Activated T-helper 17 cell treated with anti-CD3 and anti-CD28 coated beads, Interleukin-2, amount 50 U/mL, for 72 hours (primary cell): ENCODE measurements around the gene NOTCH1. TPM values are rescaled to one million over a fixed set of nuclear protein-coding genes. Genes with fewer than 3 reads are reported as not detected.

Source experiments
- ATAC-seq: fragments of 150-1000 bp; cut with Tn5 transposase; replicated peaks from 2 replicates; pipeline ENCODE4 v1.10.0; 2021; ENCODE audit warnings: mild to moderate bottlenecking, moderate library complexity
- H3K27ac Mint-ChIP-seq: one replicate; pipeline ENCODE4 v1.8.0; 2022; ENCODE audit warnings: mixed read lengths
- H3K27me3 Mint-ChIP-seq: one replicate; pipeline ENCODE4 v1.8.0; 2022; ENCODE audit warnings: mixed read lengths
- H3K36me3 Mint-ChIP-seq: one replicate; pipeline ENCODE4 v1.8.0; 2022; ENCODE audit warnings: low read depth, mild to moderate bottlenecking, mixed read lengths
- H3K4me1 Mint-ChIP-seq: one replicate; pipeline ENCODE4 v1.8.0; 2022; ENCODE audit warnings: mixed read lengths
- H3K4me3 Mint-ChIP-seq: one replicate; pipeline ENCODE4 v1.8.0; 2022; ENCODE audit warnings: mild to moderate bottlenecking, mixed read lengths
- H3K9me3 Mint-ChIP-seq: one replicate; pipeline ENCODE4 v1.8.0; 2022; ENCODE audit warnings: mixed read lengths
- total RNA-seq, 2 donors: library from RNA; stranded (reverse); gene quantifications; one replicate each; pipeline ENCODE4 v1.2.3, GENCODE V29; 2022

NOTCH1 gene
- total RNA-seq, 2 donors from 2014 or later, result 63.8 to 65.9 TPM

- no peaks in the 10 kb centered on the region for H3K27me3 Mint-ChIP-seq
- H3K27ac Mint-ChIP-seq, result no peak overlapping the region
- ATAC-seq, result no peak
- H3K36me3 Mint-ChIP-seq, result no peaks in the 10 kb centered on the region
- H3K4me1 Mint-ChIP-seq, result peaks cover 12% of the 10 kb centered on the region
- H3K4me3 Mint-ChIP-seq, result no peak overlapping the region
- H3K9me3 Mint-ChIP-seq, result peaks cover 3% of the 10 kb centered on the region
Measured at GRCh38 chr9:136571531-136571930, 25.7 kb upstream of the NOTCH1 start.

GRCh38 chr9:136570916-136571315 lies 25.1 kb upstream of the NOTCH1 start:
- no peak overlapping the region for H3K4me3 Mint-ChIP-seq
- no peaks in the 10 kb centered on the region for H3K36me3 Mint-ChIP-seq
- no peak for ATAC-seq
- H3K9me3 Mint-ChIP-seq, result peaks cover 3% of the 10 kb centered on the region
- H3K27me3 Mint-ChIP-seq, result no peaks in the 10 kb centered on the region
- H3K27ac Mint-ChIP-seq, result no peak overlapping the region
- peaks cover 7% of the 10 kb centered on the region for H3K4me1 Mint-ChIP-seq

- H3K4me3 Mint-ChIP-seq, result no peak overlapping the region
- no peak overlapping the region for H3K27ac Mint-ChIP-seq
- peaks cover 7% of the 10 kb centered on the region for H3K4me1 Mint-ChIP-seq
Measured at GRCh38 chr9:136570191-136570845, 24.5 kb upstream of the NOTCH1 start.

GRCh38 chr9:136569526-136570148 lies 23.8 kb upstream of the NOTCH1 start:
- peaks cover 7% of the 10 kb centered on the region for H3K4me1 Mint-ChIP-seq
- no peak for ATAC-seq
- H3K27ac Mint-ChIP-seq, result no peak overlapping the region
- H3K36me3 Mint-ChIP-seq, result no peaks in the 10 kb centered on the region
- peaks cover 3% of the 10 kb centered on the region for H3K9me3 Mint-ChIP-seq
- no peak overlapping the region for H3K4me3 Mint-ChIP-seq
- H3K27me3 Mint-ChIP-seq, result no peaks in the 10 kb centered on the region

More at GRCh38 chr9:136570191-136570845, 24.5 kb upstream of the NOTCH1 start:
- Mint-ChIP-seq H3K27me3 (no peaks in the 10 kb centered on the region), H3K9me3 (peaks cover 3% of the 10 kb centered on the region), H3K36me3 (no peaks in the 10 kb centered on the region)
- no peak for ATAC-seq

- Mint-ChIP-seq H3K4me3 (no peak overlapping the region), H3K4me1 (peaks cover 7% of the 10 kb centered on the region), H3K9me3 (peaks cover 3% of the 10 kb centered on the region), H3K27ac (no peak overlapping the region), H3K36me3 (no peaks in the 10 kb centered on the region), H3K27me3 (no peaks in the 10 kb centered on the region)
- no peak for ATAC-seq
Measured at GRCh38 chr9:136568288-136569081, 22.6 kb upstream of the NOTCH1 start.

GRCh38 chr9:136567651-136568287 lies 21.9 kb upstream of the NOTCH1 start:
- Mint-ChIP-seq H3K36me3 (no peaks in the 10 kb centered on the region), H3K9me3 (peaks cover 3% of the 10 kb centered on the region), H3K27me3 (no peaks in the 10 kb centered on the region), H3K4me1 (peaks cover 7% of the 10 kb centered on the region), H3K27ac (no peak overlapping the region), H3K4me3 (no peak overlapping the region)
- no peak for ATAC-seq

- H3K4me1 Mint-ChIP-seq, result peaks cover 7% of the 10 kb centered on the region
- H3K9me3 Mint-ChIP-seq, result peaks cover 3% of the 10 kb centered on the region
- no peak overlapping the region for H3K27ac Mint-ChIP-seq
- no peak for ATAC-seq
- H3K36me3 Mint-ChIP-seq, result no peaks in the 10 kb centered on the region
- no peak overlapping the region for H3K4me3 Mint-ChIP-seq
- H3K27me3 Mint-ChIP-seq, result no peaks in the 10 kb centered on the region
Measured at GRCh38 chr9:136566901-136567300, 21.1 kb upstream of the NOTCH1 start.

GRCh38 chr9:136566553-136566895 lies 20.7 kb upstream of the NOTCH1 start:
- ATAC-seq, result no peak
- Mint-ChIP-seq H3K4me1 (peaks cover 7% of the 10 kb centered on the region), H3K4me3 (no peak overlapping the region), H3K9me3 (peaks cover 3% of the 10 kb centered on the region), H3K36me3 (no peaks in the 10 kb centered on the region), H3K27me3 (no peaks in the 10 kb centered on the region), H3K27ac (no peak overlapping the region)

GRCh38 chr9:136565715-136566552 lies 20.1 kb upstream of the NOTCH1 start:
- Mint-ChIP-seq H3K9me3 (peaks cover 3% of the 10 kb centered on the region), H3K27ac (no peak overlapping the region), H3K27me3 (no peaks in the 10 kb centered on the region), H3K36me3 (no peaks in the 10 kb centered on the region), H3K4me1 (peaks cover 7% of the 10 kb centered on the region), H3K4me3 (no peak overlapping the region)
- ATAC-seq, result no peak

- Mint-ChIP-seq H3K4me3 (no peak overlapping the region), H3K9me3 (peaks cover 3% of the 10 kb centered on the region), H3K27ac (no peak overlapping the region), H3K4me1 (peaks cover 7% of the 10 kb centered on the region), H3K27me3 (no peaks in the 10 kb centered on the region), H3K36me3 (no peaks in the 10 kb centered on the region)
- no peak for ATAC-seq
Measured at GRCh38 chr9:136565086-136565714, 19.4 kb upstream of the NOTCH1 start.

- Mint-ChIP-seq H3K27ac (no peak overlapping the region), H3K4me3 (no peak overlapping the region), H3K36me3 (no peaks in the 10 kb centered on the region), H3K27me3 (no peaks in the 10 kb centered on the region), H3K4me1 (peaks cover 3% of the 10 kb centered on the region), H3K9me3 (peaks cover 2% of the 10 kb centered on the region)
- ATAC-seq, result peak; percentile 50
Measured at GRCh38 chr9:136564379-136564988, 18.6 kb upstream of the NOTCH1 start.

- no peaks in the 10 kb centered on the region for H3K36me3 Mint-ChIP-seq
- H3K27ac Mint-ChIP-seq, result no peak overlapping the region
- no peaks in the 10 kb centered on the region for H3K27me3 Mint-ChIP-seq
- no peaks in the 10 kb centered on the region for H3K9me3 Mint-ChIP-seq
- ATAC-seq, result no peak
- no peaks in the 10 kb centered on the region for H3K4me1 Mint-ChIP-seq
- H3K4me3 Mint-ChIP-seq, result no peak overlapping the region
Measured at GRCh38 chr9:136563646-136564325, 17.9 kb upstream of the NOTCH1 start.
